Endodermal cell (in vitro differentiated cells): Measurements from ENCODE around the gene PRLHR. TPM values are rescaled to one million over a fixed set of nuclear protein-coding genes. Genes with fewer than 3 reads are reported as not detected.

ENCODE experiments used
- DNase-seq: peaks from one replicate; pipeline ENCODE4 v3.0.0-alpha.2; 2017
- H3K27ac ChIP-seq: 2 replicates; pipeline ENCODE4 v1.5.1; 2013; ENCODE audit warnings: mild to moderate bottlenecking, low read depth, low read length, moderate library complexity
- H3K27me3 ChIP-seq: 2 replicates; pipeline ENCODE4 v1.6.1; 2013; ENCODE audit warnings: mild to moderate bottlenecking, low read length, moderate library complexity; ENCODE audit not compliant: insufficient read depth, control insufficient read depth, poor library complexity, severe bottlenecking
- H3K36me3 ChIP-seq: 2 replicates; pipeline ENCODE4 v1.7.0; 2013; ENCODE audit warnings: mild to moderate bottlenecking, low read length, moderate library complexity; ENCODE audit not compliant: control insufficient read depth, insufficient read depth
- H3K4me1 ChIP-seq: one replicate; pipeline ENCODE4 v1.7.0; 2013; ENCODE audit warnings: low read length; ENCODE audit not compliant: control insufficient read depth, insufficient read depth
- H3K4me3 ChIP-seq: 2 replicates; pipeline ENCODE4 v1.5.1; 2013; ENCODE audit warnings: mild to moderate bottlenecking, low read length, moderate library complexity
- H3K9ac ChIP-seq: 2 replicates; pipeline ENCODE4 v1.6.1; 2013; ENCODE audit warnings: mild to moderate bottlenecking, low read length, moderate library complexity; ENCODE audit not compliant: poor library complexity, severe bottlenecking; ENCODE audit errors: extremely low read depth
- H3K9me3 ChIP-seq: 2 replicates; pipeline ENCODE4 v1.6.1; 2013; ENCODE audit warnings: mild to moderate bottlenecking, low read length, moderate library complexity; ENCODE audit not compliant: control insufficient read depth
- H3K27ac Mint-ChIP-seq: 2 replicates; pipeline ENCODE4 v1.8.0; 2020; ENCODE audit warnings: mixed read lengths
- H3K27me3 Mint-ChIP-seq: 2 replicates; pipeline ENCODE4 v1.8.0; 2021; ENCODE audit warnings: mild to moderate bottlenecking, mixed read lengths; ENCODE audit not compliant: insufficient read depth
- H3K36me3 Mint-ChIP-seq: 2 replicates; pipeline ENCODE4 v1.8.0; 2020; ENCODE audit warnings: low read depth, mixed read lengths
- H3K4me1 Mint-ChIP-seq: 2 replicates; pipeline ENCODE4 v1.8.0; 2020; ENCODE audit warnings: mixed read lengths
- H3K4me3 Mint-ChIP-seq: 2 replicates; pipeline ENCODE4 v1.8.0; 2020; ENCODE audit warnings: mild to moderate bottlenecking, moderate library complexity, mixed read lengths
- H3K9me3 Mint-ChIP-seq: 2 replicates; pipeline ENCODE4 v1.8.0; 2020; ENCODE audit warnings: mild to moderate bottlenecking, mixed read lengths
- WGBS, 2 experiments: methylation state at CpG; one replicate each; pipeline versions ENCODE4 v1.1.5 to v1.1.7; 2013; ENCODE audit warnings: missing lambda C conversion rate in 2 of 2, mixed read lengths in 1 of 2; ENCODE audit not compliant: insufficient coverage in 1 of 2, insufficient read length in 1 of 2; 5-methylcytosine and 5-hydroxymethylcytosine counted together
- total RNA-seq, 2 donors: library from RNA; stranded (reverse); fragmentation: NEBNext Ultra II Directional in 1 of 2; extraction: Animal tissue kit (Norgen Biotek cat#: 25700) in 1 of 2; gene quantifications; 2 replicates in 1 of 2; 3 replicates in 1 of 2; pipeline ENCODE4 v1.2.1, GENCODE V29; 2021
- TF ChIP-seq, protein P1 (sequence below): fragments of 200-600 bp; sonication (generic); conservative IDR thresholded peaks from 2 replicates; pipeline ENCODE4 v1.5.0; 2021; ENCODE audit warnings: antibody characterized with exemption, mild to moderate bottlenecking

PRLHR gene
- total RNA-seq, 2 donors from 2014 or later, result not detected

DNA sequence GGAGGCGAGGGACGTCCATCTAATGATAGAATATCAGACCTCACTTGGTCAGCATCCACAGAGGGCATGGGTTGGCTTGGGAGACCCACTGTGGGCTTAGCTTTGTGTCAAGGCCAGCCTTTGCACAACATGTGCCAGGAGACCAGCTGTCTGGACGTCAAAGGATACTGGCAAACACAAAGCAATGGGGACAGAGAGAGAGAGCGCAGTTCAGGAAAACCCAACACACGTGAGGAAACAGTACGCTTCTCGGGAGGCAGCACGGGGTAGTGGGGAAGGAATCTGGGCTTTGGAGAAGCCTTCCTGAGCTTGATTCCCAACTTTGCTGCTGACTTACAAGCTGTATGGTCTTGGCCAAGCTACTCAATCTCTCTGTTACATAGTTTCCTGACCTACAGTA is 14.7 kb downstream of the PRLHR start:
- TF ChIP-seq, protein P1, sequence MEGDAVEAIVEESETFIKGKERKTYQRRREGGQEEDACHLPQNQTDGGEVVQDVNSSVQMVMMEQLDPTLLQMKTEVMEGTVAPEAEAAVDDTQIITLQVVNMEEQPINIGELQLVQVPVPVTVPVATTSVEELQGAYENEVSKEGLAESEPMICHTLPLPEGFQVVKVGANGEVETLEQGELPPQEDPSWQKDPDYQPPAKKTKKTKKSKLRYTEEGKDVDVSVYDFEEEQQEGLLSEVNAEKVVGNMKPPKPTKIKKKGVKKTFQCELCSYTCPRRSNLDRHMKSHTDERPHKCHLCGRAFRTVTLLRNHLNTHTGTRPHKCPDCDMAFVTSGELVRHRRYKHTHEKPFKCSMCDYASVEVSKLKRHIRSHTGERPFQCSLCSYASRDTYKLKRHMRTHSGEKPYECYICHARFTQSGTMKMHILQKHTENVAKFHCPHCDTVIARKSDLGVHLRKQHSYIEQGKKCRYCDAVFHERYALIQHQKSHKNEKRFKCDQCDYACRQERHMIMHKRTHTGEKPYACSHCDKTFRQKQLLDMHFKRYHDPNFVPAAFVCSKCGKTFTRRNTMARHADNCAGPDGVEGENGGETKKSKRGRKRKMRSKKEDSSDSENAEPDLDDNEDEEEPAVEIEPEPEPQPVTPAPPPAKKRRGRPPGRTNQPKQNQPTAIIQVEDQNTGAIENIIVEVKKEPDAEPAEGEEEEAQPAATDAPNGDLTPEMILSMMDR, result no peak
- Histone ChIP-seq H3K36me3 (no peaks in the 10 kb centered on the region), H3K27ac (no peak overlapping the region), H3K9me3 (no peaks in the 10 kb centered on the region), H3K9ac (no peak overlapping the region), H3K4me1 (no peaks in the 10 kb centered on the region), H3K4me3 (no peak overlapping the region), H3K27me3 (peaks cover 30% of the 10 kb centered on the region)
- Mint-ChIP-seq H3K36me3 (no peaks in the 10 kb centered on the region), H3K4me1 (no peaks in the 10 kb centered on the region), H3K27me3 (peaks cover 29% of the 10 kb centered on the region), H3K27ac (no peak overlapping the region), H3K9me3 (peaks cover 4% of the 10 kb centered on the region), H3K4me3 (no peak overlapping the region)
- DNase-seq, result no peak
- WGBS, 2 experiments, result 83 to 89% methylated on average over 6 to 8 of the region's 8 CpGs

DNA sequence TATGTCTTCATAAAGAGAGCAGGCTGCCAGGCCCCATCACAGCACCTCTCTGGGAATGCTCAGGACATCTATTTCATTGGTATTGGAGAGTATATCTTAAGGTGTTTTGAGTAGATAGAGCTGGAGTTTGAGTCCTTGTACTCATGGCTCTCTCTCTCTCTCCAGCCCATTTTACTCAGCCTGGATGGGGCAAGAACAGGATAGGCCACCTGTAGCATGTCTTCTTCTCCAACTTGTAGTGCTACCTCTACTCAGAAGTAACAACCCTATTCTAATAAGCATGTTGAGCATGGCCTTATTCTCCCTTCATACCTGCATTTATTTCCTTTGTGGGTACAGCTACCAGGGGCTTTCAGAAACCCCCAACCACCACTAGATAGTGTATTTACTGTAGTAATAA is 21.9 kb downstream of the PRLHR start:
- H3K4me1 ChIP-seq, result no peaks in the 10 kb centered on the region
- H3K9me3 ChIP-seq, result no peaks in the 10 kb centered on the region
- Mint-ChIP-seq H3K27ac (no peak overlapping the region), H3K4me1 (no peaks in the 10 kb centered on the region), H3K36me3 (no peaks in the 10 kb centered on the region), H3K4me3 (no peak overlapping the region), H3K27me3 (peaks cover 9% of the 10 kb centered on the region), H3K9me3 (no peaks in the 10 kb centered on the region)
- TF ChIP-seq, protein P1, result no peak
- no peak overlapping the region for H3K4me3 ChIP-seq
- H3K27ac ChIP-seq, result no peak overlapping the region
- DNase-seq, result no peak
- H3K9ac ChIP-seq, result no peak overlapping the region
- peaks cover 13% of the 10 kb centered on the region for H3K27me3 ChIP-seq
- H3K36me3 ChIP-seq, result no peaks in the 10 kb centered on the region

GRCh38 chr10:118572256-118573041 is 23.0 kb downstream of the PRLHR start:
- no peak overlapping the region for H3K4me3 ChIP-seq
- no peaks in the 10 kb centered on the region for H3K4me1 Mint-ChIP-seq
- no peaks in the 10 kb centered on the region for H3K9me3 ChIP-seq
- 81 to 89% methylated on average over 7 to 11 of the region's 11 CpGs for WGBS, 2 experiments
- no peaks in the 10 kb centered on the region for H3K4me1 ChIP-seq
- peaks cover 3% of the 10 kb centered on the region for H3K27me3 Mint-ChIP-seq
- H3K27ac ChIP-seq, result no peak overlapping the region
- H3K9me3 Mint-ChIP-seq, result no peaks in the 10 kb centered on the region
- no peaks in the 10 kb centered on the region for H3K36me3 ChIP-seq
- H3K27ac Mint-ChIP-seq, result no peak overlapping the region
- no peaks in the 10 kb centered on the region for H3K36me3 Mint-ChIP-seq
- peaks cover 13% of the 10 kb centered on the region for H3K27me3 ChIP-seq
- H3K9ac ChIP-seq, result no peak overlapping the region
- H3K4me3 Mint-ChIP-seq, result no peak overlapping the region
- no peak for DNase-seq
- TF ChIP-seq, protein P1, result no peak
